T-helper 1 cell (primary cell): ENCODE measurements around the gene AIPL1.
"Not testable (repeated sequence)": the region's sequence is repeated elsewhere in the genome, so short reads cannot be mapped to it uniquely, and the experiment has no call there.

Source experiments
- DNase-seq, 5 donors: peaks; one replicate each; pipeline ENCODE4 v3.0.0-alpha.2; 2012 to 2020
- total RNA-seq, 4 donors: gene quantifications; one replicate each; lab custom pipeline; 2026; lab: John Stamatoyannopoulos, UW

AIPL1 gene, protein sequence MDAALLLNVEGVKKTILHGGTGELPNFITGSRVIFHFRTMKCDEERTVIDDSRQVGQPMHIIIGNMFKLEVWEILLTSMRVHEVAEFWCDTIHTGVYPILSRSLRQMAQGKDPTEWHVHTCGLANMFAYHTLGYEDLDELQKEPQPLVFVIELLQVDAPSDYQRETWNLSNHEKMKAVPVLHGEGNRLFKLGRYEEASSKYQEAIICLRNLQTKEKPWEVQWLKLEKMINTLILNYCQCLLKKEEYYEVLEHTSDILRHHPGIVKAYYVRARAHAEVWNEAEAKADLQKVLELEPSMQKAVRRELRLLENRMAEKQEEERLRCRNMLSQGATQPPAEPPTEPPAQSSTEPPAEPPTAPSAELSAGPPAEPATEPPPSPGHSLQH
- total RNA-seq, result 0 reads per million in 4 donors

DNA sequence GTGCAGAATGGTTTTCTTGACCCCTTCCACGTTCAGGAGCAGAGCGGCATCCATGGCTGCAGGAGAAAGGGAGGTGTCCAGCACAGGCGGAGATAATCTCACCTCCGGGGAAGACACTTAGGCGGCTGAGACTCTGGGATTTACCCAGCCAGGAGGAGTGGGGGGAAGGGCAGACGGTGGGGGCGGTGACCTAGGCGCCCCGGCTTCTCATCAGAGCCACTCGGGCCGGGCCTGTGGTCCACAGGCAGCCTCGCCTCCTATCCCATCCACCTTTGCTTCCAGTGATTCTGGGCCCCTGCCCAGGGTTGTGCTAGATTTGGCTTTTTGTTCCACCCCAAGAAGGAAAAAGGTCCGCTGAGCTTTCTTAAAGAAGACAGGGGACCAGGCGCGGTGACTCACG is at the start of gene AIPL1:
AIPL1 (minus strand) TSS at position 71 of the 400 bp plus-strand sequence; CDS start at position 54, 17 bp downstream.
- DNase-seq, result no peak

DNA sequence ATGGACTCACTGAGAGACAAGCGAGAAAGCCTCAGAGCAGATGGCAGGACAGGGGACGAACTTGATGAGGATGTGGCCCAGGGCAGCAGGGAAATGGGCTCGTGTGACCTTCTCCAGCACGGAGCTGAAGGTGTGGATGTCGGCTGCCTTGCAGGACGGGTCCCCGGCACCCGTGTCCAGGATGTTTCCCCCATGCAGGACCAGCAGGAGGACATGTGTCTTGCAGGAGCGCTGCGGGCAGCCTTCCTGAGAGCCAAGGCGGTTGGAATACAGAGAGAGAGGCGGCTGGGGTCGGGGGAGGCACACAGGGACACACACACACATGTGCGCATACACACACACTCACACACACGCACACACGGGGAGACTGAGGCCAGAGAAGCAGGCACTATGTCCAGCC is 48.6 kb upstream of the AIPL1 start:
- DNase-seq, result no peak

DNA sequence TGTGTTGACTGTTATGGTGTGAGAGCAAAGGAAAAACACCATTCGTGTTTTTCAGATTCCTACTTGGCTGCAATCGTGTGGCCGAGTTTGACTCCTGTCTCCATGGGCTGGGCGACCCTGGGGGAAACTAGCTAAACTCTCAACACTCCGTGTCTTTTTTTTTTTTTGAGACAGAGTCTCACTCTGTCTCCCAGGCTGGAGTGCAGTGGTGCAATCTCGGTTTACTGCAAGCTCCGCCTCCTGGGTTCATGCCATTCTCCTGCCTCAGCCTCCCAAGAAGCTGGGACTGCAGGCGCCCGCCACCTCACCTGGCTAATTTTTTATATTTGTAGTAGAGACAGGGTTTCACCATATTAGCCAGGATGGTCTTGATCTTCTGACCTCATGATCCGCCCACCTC is 47.9 kb upstream of the AIPL1 start:
- not testable (repeated sequence) for DNase-seq

DNA sequence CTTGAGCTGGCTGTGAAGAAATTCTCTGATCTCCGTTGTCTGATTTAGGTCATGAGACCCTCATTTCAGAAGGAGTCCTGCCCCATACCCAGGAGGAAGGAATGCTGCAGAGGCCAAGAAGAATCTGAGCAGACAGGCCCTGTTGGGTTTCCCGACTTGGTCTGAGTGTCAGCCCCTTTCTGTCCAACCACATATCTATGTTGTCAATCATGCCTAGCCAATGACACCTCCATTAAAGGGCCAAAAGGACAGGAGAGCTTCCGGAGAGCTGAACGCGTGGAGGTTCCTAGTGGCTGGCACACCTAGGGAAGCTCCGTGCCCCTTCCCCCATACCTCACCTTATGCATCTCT is 47.2 kb upstream of the AIPL1 start:
- no peak for DNase-seq

DNA sequence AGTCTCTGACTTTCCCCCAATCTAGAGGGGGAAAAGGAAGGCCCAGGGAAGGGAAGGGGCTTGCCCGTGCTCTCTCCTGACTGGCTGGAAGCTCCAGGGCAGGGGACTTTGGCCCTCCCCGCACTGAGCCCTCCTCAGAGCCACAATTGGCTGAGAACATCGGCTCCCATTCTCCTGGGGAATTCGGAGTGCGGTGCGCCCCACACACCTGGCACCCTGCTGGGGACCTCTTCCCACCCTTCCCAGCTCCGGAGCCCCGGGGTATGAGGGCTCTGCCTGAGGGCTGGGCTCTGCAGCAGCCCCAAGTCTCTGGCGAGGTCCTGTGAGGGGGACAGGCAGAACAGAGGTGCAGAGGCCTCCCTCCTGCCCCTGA is 45.4 kb upstream of the AIPL1 start:
- no peak for DNase-seq

DNA sequence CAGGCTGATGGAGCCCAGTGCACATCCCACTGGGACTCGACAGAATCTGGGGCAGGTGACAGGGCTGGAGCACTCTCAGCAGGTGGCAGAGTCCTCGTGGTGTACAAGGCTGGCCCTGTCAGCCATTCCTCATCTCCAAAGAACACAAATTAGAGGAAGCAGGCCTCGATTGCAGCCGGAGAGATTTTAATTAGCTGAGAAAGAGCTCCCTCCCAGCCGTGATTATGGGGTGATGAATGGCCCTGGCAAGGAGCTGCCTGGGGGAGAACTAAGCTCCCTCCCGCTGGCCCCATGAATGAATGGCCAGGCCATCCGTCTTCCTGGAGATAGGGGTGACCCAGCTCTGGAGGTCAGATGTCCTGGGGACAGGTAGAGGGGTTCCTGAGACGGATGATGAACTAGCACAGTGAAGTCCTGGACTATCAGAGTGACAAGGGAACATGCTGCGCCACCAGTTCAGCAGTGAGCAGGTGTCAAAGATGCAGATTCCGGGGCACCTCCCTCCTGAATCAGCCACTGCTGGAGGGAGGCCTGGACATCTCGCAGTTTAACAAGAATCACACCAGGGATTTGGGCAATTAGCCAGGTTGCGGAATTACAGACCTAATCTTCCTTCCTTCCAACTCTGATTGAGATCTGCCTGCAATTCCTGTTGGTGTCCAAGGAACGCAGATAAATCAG is 44.8 kb upstream of the AIPL1 start:
- no peak for DNase-seq

DNA sequence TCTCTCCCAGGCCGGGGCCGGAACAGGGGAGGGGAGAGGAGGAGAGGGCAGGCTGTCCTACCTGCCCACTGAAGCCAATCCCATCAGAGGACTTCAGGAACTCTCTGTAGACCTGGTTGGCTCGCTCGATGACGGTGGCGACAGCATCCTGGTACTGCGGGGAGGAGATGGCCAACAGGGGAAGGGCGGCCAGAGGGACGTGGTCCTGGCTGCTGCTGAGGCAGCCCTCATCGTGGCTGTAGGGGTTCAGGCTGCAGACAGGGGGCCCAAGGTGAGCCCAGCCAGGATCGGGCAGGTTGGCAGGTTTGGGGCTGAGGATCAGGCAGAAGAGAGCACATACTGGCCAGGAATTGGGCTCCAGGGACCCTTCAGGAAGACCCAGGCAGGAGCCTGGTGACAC is 43.6 kb upstream of the AIPL1 start:
- DNase-seq, result no peak

DNA sequence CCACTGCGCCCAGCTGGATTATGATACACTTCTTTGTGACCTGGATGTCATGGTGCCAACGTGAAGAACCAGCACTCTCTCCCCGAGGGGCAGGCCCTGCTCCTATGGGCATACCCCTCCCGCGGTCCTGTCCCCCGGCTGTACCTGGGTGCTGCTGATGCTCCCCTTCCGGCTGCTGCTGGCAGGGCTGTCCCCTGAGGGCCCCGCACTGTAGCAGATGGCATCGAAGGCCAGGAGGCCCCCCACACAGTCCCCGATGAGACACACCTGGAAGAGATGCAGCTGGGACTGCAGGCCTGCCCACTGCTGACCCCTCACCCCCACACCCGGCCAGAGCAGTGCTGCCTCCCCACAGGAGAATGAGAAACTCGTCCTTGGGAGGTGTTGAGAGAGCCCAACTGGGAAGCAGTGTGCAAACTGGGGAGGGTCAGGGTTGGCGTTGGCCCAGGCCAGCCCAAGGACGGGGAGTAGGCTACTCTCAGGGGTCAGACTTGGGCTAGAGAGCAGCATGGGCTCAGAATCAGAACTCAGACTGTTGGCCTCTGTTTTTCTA is 43.0 kb upstream of the AIPL1 start:
- DNase-seq, result no peak

DNA sequence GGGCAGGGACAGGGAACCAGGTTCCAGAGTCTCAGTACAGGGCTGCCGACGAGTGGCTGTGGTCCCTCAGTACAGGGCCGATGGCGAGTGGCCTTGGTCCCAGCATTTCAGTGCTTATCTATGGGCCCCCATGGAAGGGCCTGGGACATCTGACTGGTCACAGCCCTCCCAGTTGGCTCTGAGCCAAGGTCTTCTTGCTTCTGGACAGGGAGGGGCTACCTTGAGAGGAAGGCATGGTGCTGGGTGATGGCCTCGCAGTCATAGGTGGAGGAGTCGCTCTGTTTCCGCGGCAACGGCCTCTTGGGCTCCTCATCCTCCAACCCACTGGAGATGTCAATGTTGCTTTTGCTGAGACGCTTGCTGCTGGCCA is 41.9 kb upstream of the AIPL1 start:
- DNase-seq, result no peak

DNA sequence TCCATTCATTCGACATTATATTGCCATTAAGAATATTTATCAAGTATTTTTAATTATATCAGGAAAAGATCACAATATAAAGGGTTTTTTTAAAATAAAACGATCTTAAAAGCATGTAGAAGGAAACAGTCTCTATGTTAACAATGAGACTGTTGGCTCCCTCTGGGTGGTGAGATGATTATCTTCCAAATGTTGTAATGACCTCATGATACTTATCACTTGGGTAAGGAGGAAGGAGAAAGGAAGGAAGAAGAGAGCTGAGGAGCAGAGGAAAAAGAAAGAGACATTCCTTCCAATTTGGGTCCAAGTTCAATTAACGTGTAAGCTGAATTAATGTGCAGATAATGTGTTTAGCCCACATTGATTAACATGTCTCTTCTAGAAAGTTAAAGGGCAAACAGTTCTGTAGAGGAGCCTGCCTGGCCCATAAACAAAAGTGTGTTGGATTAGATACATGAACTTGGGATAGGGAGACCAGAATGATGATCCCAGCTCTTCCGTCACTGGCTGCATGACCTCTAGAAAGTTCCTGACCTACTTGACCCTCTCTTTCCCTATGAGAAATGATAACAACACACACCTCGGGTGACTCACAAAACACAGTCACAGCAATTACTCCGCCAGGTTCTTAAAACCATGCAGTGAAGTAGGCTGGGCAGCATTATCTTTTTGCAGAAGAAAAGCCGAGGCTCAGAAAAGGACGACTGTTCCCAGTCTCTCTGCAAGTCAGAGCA is 41.3 kb upstream of the AIPL1 start:
- DNase-seq, result no peak

DNA sequence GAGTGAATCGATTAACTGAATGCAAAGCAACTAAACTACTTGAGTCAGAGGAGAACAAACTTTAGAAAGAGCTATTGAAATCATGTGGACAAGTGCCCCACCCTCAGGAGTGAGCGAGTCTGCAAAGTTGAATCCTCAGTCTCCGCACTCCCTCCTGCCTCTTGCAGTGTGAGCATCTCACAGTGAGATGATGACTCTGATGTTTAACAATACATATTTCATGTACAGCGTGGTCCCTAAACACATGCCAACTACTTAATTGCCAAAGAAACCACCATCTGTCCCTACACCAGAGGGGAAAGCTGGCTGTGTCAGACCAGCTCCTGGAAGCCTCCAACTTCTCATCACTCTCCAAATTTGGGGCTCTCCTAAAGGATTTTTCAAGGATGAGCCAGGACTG is 40.5 kb upstream of the AIPL1 start:
- no peak for DNase-seq

DNA sequence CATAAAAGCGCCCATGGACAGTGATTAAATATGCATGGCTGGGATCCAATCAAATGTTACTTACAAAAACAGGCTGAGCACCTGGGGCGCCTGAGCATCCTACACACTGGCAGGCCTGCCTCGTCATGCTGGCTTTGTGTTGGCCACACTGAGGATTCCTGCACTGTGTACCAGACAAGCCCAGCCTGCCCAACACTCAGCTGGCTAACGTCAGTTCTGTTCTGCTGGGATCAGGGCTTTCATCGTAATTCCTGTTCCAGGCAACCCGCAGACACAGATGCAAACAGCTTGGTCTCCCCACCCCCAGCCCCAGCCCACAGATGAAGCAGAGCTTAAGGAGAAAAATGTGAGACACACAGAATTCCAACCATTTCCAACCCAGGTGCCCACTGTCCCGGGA is 40.0 kb upstream of the AIPL1 start:
- no peak for DNase-seq

DNA sequence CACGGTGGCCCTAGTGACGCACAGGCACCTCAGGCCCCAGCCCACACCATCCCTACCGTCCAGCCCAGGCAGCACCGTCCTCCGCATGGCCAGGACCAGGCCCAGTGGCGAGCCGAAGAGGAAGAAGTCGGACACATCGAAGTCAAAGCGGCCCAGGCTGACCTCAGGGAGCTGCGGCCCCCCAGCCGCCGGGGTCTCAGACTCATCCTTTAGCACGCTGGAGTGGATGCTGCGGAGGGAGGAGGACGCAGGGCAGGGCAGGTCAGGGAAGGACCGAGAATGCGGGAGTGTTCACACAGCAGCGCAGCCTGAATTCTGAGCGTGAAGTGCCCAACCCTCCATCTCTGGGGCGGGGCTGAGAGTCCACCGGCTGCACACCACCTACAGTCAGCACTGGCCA is 39.5 kb upstream of the AIPL1 start:
- no peak for DNase-seq

DNA sequence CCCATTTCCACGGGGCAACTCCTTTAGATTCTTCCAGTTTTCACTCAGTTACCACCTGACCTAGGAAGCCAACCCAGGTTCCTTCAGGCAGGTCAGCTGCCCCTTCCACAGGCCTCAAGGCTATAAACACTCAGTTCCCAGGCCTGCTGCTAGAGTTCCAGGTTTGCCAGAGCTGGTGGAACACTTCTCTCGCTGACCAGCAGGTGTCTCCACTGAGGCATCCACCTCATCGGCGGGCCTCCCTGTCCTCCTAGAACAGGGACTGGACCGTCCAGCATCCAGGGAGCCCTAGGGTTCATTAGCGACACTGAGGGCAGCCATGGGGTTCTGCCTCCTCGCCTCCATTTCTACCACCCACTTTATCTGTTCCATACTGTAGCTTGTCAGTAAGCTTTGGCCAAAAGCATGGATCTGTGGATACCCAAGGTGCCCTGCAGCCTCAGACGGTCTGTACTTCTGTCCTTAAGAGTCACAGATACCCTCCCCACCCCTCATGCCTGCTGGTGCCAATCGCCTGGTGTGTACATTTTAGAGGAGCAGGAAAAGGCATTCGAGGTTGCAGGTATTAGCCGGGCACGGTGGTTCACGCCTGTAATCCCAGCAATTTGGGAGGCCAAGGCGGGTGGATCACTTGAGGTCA is 38.3 kb upstream of the AIPL1 start:
- DNase-seq, result peak in 4 of 5 donors; percentile 38 to 59 (median 47)

DNA sequence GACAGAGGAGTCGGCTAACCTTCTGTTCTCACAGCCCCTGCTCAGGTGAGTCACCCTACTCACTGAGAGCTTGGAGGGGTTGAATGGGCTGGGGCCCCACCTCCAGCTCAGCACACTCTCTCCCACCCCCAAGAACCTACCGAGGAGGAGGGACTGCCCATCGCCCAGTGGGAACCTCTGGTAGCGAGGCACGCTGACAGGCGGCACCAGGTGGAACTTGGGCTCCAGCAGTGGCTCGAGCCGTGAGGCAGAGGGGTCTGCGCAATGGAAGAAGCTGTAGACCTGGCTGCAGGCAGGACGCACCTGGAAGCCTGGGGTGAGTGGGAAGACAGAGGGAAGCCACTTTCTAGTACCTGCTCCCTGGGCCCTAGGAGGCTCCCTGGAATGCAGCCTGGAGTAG is 37.6 kb upstream of the AIPL1 start:
- no peak for DNase-seq

DNA sequence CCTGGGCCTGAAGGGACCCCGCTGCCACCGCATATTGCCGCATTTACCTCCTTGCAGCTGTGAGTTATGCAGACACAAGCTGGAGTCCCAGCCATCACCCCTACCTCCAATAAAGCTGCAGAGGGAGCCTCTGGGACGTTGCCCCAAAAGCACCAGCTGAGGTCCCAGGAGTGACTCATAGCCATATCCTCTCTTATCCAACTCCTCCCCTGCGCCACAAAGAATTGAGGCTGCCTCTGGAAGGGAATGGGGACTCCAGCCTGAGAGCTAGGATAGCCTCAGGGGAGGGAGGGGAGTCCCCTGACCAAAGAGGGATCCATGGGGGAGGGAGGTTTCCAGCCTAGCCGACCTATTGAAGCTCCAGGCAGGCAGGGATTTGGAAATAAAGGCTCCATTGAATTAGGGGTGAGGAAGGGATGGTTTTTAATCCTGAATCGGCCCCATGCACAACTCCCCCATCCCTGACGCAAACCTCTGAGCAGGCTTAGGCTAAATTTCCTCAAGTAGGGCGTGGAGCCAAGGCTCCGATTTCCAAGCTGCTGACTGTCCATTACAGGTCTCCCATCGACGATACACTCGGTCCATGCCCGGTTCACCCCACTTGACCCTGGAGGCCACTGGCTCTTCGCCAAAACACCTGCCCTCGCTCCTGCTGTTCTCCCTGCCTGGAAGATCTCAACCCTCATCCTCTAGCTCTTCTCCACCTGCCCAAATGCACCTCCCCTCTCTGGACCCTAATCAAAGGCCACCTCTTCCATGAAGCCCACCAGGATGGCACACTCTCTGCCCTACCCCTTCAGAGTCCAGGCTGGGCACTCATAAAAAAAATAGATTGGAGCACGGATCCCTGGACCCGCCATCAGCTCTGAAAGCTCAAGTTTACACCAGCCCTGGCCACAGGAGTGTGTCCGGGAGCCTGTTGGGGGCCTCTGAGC is 36.9 kb upstream of the AIPL1 start:
- no peak for DNase-seq

DNA sequence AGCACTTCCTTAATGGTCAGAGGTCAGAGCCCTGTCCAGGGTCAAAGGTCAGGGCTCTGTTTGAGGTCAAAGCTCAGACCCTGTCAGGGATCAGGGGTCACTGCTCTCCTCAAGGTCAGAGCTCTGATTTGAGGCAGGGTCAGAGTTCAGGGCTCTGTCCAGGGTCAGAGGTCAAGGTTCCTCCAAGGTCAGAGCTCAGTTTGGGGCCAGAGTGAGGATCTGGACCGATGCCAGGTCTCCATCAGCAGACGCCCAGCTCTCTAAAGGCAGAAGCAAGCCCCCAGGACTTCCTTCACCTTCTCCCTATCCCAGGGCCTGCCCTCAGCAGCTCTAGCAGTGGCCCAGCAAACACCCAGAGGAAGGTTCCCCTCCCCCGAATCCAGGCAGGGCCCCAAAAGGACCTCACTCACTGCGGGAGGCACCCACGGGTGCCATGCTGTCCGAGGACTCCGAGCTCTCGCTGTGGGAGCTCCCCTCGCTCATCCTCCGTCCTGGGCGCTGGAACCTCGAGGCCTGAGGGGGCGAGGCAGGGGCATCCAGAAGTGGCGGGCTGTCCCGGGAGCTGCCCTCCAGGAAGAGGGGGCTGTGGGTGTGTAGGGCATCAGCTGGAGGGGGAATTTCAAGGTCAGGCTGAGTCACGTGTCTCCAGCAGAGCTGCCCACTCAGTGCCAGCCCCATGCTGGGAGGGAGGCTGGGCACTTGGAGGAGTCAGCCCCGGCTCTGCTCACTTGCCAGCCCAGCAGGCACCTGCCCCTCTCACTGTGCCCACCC is 36.0 kb upstream of the AIPL1 start:
- no peak for DNase-seq

DNA sequence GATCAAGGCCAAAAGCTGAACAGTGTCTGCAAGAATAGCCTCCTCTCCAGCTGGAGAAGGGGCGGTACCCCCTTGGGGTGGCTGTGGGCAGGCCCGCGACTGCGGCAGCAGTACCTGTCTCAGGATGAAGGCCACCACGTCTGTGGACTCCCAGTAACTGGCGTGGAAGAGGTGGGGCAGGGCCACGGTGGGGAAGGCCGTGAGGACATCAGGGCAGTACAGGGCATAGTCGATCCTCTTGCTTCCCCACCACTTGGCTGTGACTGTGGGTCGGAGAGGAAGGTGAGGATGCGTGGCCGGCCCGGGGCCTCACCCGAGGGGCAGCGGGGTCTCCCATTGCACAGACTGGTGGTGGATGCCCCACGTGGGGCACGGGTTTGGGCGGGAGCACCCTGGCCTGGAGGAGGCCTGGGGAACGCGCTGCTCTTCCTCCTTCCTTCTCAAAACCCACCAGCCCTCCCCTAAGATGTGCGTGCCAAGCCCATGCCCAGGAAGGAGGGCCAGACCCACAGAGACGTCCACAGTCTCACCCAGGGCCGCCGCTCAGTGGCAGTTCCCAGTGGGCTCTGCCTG is 35.3 kb upstream of the AIPL1 start:
- DNase-seq, result no peak

DNA sequence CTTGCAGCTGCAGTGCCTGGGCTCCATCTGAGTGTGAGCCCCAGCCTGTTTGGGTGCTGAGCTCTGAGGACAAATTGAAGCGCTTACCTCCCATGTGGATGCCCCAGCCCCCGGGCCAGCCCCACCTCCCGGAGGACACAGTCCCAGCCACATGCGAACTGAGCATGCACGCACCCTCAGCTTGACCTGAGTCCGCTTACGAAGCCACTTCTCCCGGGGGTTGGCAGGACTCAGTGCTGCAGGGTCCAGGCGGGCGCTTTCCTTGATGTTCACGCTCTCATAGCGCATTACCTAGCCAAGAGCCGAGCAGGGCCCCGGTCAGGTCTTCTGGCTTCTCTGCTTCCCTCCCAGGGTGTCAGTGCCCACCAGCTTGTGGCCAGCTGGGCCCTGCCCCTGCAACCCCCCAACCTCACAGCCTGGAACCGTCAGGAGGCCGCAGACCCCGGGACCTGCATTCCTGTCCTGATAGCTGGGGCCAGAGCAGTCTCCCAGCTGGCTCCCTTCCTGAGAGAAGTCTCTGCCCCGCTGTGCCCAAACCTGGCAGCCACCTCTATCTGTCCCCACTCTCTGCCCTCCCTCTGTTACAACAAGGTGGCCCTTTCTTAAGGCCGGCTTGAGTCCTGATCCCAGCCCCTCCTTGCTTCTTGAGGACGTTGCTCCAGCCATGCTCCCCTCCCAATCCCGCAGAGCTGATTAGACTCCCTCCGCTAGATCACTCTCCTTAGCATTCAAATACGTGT is 33.3 kb upstream of the AIPL1 start:
- DNase-seq, result no peak

DNA sequence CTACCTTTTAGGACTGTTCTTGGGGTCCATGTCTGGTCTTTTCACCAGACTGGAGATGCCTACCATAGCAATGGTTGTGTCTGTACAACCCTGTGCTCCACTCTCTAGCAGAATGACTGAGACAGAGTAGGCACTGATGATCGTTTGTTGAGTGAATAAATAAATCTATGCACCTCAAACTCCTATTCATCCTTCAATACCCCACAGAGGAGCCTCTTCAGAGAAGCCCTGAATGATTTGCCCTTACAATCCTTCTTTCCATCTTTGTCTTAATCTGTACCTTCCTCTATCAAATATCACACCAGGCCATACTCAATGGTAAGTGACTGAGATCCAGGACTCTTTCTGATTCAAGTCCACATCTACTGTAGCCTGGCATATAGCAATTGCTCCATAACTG is 32.6 kb upstream of the AIPL1 start:
- DNase-seq, result no peak
